ENCODE data around the gene CKAP4. TPM values are rescaled to one million over a fixed set of nuclear protein-coding genes. Genes with fewer than 3 reads are reported as not detected.
A peak's percentile ranks its signal among the peaks of the same experiment; 100 is the strongest.
"Not testable (repeated sequence)": the region's sequence is repeated elsewhere in the genome, so short reads cannot be mapped to it uniquely, and the experiment has no call there.

CKAP4 gene
- polyA plus RNA-seq, 1 experiment = 389 TPM

GRCh38 chr12:106290666-106291065 lies 42.8 kb upstream of the CKAP4 start:
- TF ChIP-seq CTCF (IDR thresholded peaks at IDR 0.05; ENCODE audit: low read depth, low read length) = no peak
- ChIA-PET CTCF (no interaction called here), POLR2A (no interaction called here)
- H3K27ac ChIP-seq (ENCODE audit: low read depth, low read length) = no peak overlapping the region
- no peaks in the 10 kb centered on the region for H3K9me3 ChIP-seq (ENCODE audit: control insufficient read depth, insufficient read depth, low read length)
- no peak for DNase-seq (ENCODE audit: low read depth, low spot score)
- no peak overlapping the region for H3K4me3 ChIP-seq (ENCODE audit: low read depth, low read length)
- no peaks in the 10 kb centered on the region for H3K27me3 ChIP-seq (ENCODE audit: control insufficient read depth, insufficient read depth, low read length)

GRCh38 chr12:106289196-106289681 lies 41.4 kb upstream of the CKAP4 start:
- DNase-seq (ENCODE audit: low read depth, low spot score) = no peak
- POLR2A ChIA-PET = no interaction called here

DNA sequence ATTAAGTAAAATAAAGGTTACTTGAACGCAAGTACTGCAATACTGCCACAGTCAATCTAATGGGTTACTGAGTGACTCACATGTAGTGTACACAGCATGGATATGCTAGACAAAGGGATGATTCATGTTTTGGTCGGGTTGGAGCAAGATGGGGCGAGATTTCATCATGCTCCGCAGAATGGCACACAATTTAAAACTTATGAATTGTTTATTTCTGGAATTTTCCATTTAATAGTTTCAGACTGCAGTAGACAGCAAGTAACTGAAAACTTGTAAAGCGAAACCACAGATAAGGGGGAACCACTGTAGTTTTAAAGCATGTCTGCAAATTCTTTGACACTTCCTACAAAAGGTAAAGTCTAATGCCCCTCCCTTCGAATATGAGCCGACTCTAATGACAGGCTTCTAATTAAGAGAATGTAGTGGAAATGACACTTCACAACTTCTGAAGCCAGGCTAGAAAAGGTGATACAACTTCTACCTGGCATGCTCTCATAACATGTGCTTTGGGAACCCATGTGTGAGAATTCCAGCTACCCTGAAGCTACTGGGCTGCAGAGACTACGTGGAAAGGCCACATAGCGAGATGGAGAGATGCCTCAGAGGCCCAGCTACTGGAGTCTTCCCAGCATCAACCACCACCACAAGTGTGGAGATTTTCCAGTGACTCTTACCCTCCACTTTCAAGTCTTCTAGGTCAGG lies 40.8 kb upstream of the CKAP4 start:
- DNase-seq (ENCODE audit: low read depth, low spot score) = peak; percentile 84
- TF ChIP-seq CTCF (IDR thresholded peaks at IDR 0.05; ENCODE audit: low read depth, low read length) = no peak
- CTCF ChIA-PET = no interaction called here
- Histone ChIP-seq H3K27ac (ENCODE audit: low read depth, low read length) (peak overlapping the region; percentile 95), H3K27me3 (ENCODE audit: control insufficient read depth, insufficient read depth, low read length) (no peaks in the 10 kb centered on the region), H3K9me3 (ENCODE audit: control insufficient read depth, insufficient read depth, low read length) (no peaks in the 10 kb centered on the region), H3K4me3 (ENCODE audit: low read depth, low read length) (no peak overlapping the region)
- POLR2A ChIA-PET = no interaction called here

More at GRCh38 chr12:106289196-106289681, 41.4 kb upstream of the CKAP4 start:
- no peaks in the 10 kb centered on the region for H3K27me3 ChIP-seq (ENCODE audit: control insufficient read depth, insufficient read depth, low read length)
- CTCF ChIA-PET = no interaction called here
- H3K4me3 ChIP-seq (ENCODE audit: low read depth, low read length) = no peak overlapping the region
- no peak for TF ChIP-seq CTCF (IDR thresholded peaks at IDR 0.05; ENCODE audit: low read depth, low read length)
- no peaks in the 10 kb centered on the region for H3K9me3 ChIP-seq (ENCODE audit: control insufficient read depth, insufficient read depth, low read length)
- peak overlapping the region; percentile 95 for H3K27ac ChIP-seq (ENCODE audit: low read depth, low read length)

DNA sequence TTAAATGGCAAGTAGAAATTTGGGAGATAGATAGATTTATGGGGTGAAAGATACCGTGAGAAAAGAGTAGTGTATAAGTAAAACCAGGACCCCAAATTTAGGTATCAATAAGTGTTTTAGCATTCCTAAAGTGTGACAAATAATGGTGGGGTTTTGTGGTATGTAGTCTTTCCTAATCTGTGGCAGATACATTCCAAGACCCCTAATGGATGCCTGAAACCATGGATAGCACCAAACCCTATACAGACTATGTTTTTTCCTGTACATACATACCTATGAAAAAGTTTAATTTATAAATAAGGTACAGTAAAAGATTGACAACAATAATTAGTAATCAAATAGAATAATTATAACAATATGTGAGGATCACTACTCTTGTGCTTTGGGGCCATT lies 40.3 kb upstream of the CKAP4 start:
- DNase-seq (ENCODE audit: low read depth, low spot score) = no peak
- no peaks in the 10 kb centered on the region for H3K9me3 ChIP-seq (ENCODE audit: control insufficient read depth, insufficient read depth, low read length)
- POLR2A ChIA-PET = no interaction called here
- CTCF ChIA-PET = no interaction called here
- no peak for TF ChIP-seq CTCF (IDR thresholded peaks at IDR 0.05; ENCODE audit: low read depth, low read length)
- H3K4me3 ChIP-seq (ENCODE audit: low read depth, low read length) = no peak overlapping the region
- H3K27me3 ChIP-seq (ENCODE audit: control insufficient read depth, insufficient read depth, low read length) = no peaks in the 10 kb centered on the region
- no peak overlapping the region for H3K27ac ChIP-seq (ENCODE audit: low read depth, low read length)

DNA sequence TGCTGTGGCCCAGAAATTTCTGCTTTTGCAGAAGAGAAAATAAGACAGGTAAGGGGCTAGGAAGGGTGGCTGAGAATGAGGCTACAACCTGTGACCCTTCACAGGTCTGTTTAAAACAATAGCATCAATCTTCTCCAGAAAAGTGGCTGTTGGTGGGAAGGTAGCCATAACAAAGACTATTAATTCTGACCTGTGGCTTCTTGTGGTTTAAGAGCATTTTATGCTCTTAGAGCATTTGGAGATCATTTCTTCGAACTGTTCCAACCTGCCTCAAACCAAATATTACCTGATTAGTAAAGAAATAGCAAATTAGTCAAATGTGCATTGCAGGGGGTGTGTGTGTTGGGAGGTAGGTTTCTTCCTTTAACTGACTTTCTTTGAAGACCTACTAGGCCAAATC lies 39.5 kb upstream of the CKAP4 start:
- DNase-seq (ENCODE audit: low read depth, low spot score) = no peak
- H3K4me3 ChIP-seq (ENCODE audit: low read depth, low read length) = no peak overlapping the region
- no peak for TF ChIP-seq CTCF (IDR thresholded peaks at IDR 0.05; ENCODE audit: low read depth, low read length)
- POLR2A ChIA-PET = no interaction called here
- H3K27ac ChIP-seq (ENCODE audit: low read depth, low read length) = no peak overlapping the region
- H3K9me3 ChIP-seq (ENCODE audit: control insufficient read depth, insufficient read depth, low read length) = peaks cover 2% of the 10 kb centered on the region; the same call in 1 of the 2 replicates
- CTCF ChIA-PET = no interaction called here
- no peaks in the 10 kb centered on the region for H3K27me3 ChIP-seq (ENCODE audit: control insufficient read depth, insufficient read depth, low read length)

GRCh38 chr12:106286576-106287162 lies 38.8 kb upstream of the CKAP4 start:
- CTCF ChIA-PET; H3K4me3 ChIP-seq (ENCODE audit: low read depth, low read length); H3K27ac ChIP-seq (ENCODE audit: low read depth, low read length); H3K27me3 ChIP-seq (ENCODE audit: control insufficient read depth, insufficient read depth, low read length); H3K9me3 ChIP-seq (ENCODE audit: control insufficient read depth, insufficient read depth, low read length); DNase-seq (ENCODE audit: low read depth, low spot score): not testable (repeated sequence)
- POLR2A ChIA-PET = interaction anchor here (0.7 kb wide), 1 partner anchor 39 kb away, joined by 3 read pairs; no protein-coding TSS in a partner anchor
